ENCODE data around the gene ASTN2.

ASTN2 gene

DNA sequence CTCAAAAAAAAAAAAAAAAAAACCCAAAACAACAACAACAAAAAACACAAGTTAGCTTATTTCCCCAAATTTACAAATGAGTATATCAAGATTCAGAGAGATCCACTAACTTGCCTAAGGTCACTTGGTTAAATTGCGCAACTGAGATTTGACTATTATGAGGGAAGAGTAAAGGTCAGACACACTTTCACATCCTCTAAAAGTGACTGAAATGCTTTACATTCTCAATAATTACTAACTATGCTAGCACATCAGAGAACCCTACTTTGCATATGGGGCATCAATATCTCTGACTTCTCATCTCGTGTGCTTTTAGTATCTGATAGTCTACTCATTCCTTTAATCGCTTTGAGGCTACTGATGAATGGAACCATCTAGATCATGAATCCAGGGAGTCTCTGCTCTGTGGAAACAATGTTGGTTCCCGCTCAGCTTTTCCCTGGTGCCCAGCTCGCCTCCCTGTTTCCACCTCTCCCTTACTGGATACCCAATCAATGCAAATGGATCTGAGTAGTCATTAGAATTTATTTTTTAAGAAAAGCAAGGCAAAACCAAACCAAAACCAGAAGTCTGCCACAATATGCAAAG is 909.9 kb downstream of the ASTN2 start:
- DNase-seq (ENCODE audit: low read depth): no peak

DNA sequence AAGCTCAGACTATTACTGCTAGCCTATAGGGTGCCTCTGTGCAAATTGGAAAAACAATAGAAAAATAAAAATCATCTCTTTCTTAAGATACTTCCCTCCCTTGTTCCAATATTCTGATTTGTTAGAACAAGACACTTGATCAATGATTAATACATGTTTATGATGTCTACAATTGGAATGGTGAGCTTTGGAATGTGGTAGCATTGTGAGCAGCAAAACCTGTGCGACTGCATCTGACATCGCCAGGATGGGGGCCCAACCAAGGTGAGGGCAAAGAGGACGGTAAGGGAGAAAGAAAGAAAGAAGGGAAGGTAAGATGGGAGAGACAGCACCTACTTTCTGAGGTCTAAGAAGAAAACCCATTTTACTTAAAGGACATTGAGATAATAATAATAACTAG is 910.8 kb downstream of the ASTN2 start:
- DNase-seq (ENCODE audit: low read depth): no peak

DNA sequence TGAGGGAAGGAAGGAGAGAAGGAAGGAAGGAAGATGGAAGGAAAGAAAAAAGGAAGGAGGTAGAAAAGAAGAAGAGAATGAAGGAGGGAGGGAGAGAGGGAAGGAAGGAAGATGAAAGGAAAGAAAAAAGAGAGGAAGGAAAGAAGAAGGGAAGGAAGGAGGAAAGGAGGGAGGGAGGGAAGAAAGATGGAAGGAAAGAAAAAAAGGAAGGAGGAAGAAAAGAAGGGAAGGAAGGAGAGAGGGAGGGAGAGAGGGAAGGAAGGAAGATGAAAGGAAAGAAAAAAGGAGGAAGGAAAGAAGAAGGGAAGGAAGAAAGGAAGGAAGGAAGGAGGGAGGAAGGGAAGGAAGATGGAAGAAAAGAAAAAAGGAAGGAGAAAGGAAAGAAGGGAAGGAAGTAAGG is 912.1 kb downstream of the ASTN2 start:
- DNase-seq (ENCODE audit: low read depth): no peak

DNA sequence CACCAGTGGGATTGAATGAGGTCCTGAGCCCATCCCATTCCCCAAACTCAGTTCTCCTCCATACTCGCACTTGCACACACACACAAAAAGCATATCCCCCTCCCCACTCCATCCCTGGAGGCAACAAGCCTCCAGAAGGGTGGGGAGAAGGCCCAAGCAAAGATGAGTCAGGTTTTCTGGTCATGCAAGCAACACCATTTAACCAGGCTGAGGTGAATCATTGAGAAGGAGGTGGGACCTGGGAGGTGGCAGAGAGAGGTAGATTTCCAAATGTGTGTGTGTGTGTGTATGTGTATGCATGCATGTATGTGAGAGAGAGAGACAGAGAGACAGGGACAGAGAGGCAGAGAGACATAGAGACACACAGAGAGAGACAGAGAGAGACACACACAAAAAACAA is 913.0 kb downstream of the ASTN2 start:
- DNase-seq (ENCODE audit: low read depth): no peak

DNA sequence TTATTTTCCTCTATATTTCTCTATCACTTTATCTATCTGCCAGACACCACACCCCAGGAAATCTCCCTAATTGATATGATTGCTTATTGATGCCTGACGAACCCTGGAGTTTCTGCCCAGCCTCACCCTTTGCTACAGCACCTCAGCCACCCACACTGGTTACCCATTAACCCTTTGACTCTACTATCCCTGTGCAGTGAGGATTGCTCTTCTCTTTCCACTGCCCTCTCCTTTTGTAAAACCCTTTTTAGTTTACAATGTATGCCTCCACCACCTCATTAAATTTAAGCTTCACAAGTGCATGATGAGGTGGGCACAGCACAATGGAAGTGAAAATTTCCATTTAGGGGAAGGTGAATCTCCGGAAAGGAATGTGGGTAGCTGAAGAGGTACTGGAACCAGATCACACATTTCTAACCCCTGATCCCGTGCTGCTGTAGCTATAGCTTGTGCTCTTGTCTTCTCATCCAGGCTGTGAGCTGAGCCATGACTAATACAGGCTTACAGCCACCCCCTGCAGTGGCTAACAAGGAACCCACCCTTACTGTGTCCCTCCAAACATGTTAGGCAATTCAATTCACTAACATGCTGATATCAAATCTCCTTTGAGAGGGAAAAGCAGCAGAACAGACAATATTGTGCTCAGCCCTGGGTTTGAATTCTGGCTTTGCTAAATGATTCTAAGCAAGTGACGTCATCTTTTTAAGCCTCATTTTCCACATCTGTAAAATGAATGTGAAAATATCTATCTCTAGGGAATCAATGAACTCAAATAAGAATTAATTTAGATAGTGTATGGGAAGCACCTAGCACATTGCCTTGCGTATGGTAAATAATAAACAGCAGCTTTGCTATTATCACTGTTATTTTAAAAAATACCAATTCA is 914.6 kb downstream of the ASTN2 start:
- DNase-seq (ENCODE audit: low read depth): no peak

DNA sequence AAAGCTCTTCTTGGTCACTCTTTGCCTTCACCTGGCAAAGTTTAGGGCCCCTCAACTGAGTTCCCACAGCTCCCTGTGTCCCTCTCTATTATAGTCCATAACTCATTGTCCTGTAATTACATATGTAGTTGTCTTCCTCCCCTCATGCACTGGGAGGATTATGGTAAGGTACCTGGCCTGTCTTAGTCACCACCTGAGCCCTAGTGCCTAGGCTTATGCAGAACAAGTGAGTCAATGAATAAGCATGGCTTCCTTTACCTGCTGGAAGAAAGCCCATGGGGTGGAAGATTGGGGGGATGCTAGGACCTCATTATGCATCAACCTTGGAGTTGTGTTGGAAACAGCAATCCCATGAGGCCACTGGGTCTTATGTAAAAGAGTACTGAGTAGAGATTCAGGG is 915.4 kb downstream of the ASTN2 start:
- DNase-seq (ENCODE audit: low read depth): no peak

DNA sequence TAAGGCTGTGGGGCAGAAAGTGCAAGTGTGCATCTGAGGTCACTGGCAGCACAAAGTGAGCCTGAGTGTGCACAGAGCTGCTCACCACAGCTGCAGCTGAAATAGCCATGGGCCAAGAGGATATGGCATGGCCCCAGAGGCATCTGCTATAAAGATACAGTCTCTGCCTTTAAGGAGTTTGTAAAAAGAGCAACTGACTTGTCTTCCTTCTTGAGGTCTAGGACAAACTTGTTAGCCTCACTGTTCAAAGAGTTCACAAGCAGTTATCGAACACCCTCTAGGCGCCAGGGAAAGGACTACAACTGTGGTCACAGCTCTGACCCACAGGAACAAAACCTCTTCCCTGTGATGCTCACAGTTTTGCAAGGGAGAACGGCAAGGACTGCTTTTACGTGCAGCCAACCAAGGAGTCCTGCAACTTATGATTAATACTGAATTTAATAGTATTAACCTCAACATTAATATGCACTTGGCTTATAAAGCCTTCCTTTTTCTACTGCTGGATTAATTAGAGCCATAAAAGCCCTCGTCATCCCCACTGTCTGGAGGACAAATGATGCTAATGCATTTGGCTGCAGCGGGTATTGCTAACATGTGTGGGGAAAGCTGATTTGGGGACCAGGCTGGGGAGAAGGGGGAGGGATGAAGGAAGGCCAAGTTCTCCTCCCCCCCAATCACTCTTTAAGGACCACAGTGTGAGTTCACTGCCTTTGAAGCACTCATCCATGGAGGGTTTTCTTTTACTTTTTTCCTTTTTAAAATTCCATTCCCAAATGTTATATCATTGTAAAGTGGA is 917.6 kb downstream of the ASTN2 start:
- no peak for DNase-seq (ENCODE audit: low read depth)

DNA sequence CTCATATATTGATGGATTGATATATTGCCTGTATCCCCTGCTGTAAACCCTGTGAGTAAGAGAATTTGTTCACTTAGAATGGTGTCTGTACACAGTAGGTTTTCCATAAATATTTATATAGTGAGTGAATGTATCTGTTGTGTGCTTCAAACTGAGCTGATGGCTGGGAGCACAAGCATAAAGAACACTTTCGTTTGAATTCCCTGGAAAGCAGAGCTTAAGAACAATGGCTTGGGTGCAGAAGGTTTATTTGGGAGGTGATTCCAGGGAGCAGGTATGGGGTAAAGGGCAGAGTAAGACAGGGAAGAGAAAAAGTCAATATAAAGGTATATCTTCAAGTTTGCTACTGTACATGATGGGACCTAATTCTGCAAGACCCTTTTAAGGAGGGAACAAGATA is 918.7 kb downstream of the ASTN2 start:
- DNase-seq (ENCODE audit: low read depth): no peak

DNA sequence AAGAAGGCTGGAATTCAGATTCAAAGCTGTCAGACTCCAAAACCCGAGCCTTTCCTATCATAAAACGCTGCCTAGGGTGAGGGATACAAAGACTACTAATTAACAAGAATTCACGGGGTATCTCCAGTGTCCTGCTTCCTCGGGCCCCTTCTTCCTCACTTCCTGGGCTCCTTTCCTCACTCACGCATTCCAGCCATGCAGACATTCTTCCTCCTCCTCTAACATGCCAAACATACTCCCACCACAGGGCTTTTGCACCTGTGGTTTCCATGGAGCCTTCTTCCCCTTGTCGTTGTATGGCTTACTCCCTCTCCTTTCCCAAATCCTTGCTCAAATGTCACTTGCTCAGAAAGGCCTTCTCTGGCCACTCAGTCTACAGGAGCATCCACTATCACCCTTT is 919.1 kb downstream of the ASTN2 start:
- DNase-seq (ENCODE audit: low read depth): no peak

DNA sequence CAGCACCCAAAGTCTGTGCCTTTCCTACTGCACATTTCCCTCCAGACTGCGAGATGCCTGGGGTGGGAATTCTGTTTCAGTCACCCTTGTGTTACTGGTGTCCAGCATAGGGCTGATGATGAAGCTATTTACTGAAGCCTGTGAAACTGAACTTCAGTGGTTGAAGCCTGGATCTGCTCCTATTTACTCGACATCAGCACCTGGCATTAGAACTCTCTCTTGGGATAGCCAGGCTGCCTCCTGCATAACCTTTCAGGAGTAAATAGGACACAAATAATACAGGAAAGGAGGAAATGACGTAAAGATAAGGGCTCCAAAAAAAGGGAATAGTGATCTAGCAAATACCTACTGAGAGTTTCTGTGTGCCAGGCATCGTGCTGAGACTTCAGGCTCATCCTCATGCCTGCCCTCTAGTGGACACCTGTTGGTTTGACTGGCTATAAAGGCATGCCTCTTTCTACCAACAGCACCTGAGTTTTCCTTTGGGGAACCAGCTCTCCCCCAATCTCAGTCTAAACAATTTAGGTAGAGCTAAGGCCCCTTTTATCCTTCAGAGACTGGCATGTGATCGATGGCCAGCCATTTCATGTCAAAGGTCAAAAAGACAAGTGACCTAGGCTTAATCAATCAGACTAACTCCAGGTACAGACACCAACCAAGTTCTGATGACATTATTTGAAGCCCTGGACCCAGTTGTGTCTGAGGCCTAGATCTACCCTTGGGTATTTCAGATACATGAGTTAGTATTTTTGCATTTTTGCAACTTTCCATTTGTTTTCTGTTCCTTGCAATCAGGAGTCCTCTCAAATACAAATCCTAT is 919.8 kb downstream of the ASTN2 start:
- DNase-seq (ENCODE audit: low read depth): no peak

DNA sequence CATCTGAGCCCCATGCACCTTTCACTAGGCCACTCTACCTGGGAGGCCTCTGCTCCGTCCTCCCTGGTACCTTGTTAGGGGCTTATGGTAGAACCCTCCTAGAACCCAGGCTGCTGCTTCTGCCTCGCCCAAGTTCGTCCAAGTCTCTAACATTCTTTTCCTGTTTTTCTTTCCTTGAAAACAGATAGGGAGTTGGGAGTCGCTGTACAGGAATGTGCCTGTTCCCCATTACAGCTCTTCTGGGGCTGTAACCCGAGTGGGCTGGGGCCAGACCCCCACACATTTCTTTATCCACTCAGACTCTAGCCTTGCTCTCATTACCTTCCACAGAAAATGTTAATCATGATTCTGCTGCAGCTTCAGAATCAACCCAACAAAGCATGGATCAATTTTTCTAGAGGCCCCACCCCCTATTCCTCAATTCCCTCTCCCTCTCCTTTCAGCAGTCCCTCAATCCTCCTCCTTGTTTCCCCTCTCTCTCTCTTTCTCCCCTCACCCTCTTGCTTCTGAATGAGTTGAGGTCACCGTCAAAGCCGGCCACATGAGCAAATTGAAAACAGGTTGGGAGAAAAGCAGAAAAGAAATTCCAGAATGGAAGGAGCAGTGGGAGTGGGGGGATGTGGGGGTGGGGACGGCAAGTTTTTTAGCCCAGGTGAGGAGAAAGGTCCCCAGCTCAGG is 921.5 kb downstream of the ASTN2 start:
- no peak for DNase-seq (ENCODE audit: low read depth)

DNA sequence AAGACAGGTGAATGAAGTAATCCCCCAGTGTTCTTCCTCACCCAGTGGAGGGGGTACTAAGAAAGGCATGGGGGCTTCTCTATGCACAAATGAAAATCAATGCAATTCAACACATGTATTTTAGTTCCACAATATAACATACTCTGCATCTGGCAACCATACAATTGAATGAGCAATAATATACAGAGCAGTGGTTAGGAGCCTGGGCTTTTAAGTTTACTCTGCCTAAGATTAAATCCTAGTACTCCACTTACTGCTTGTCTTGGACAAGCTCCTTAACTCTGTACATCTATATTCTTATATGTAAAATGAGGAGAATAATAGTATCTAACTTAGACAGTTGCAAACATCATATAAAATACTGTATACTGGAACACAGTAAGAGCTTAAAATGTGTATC is 923.2 kb downstream of the ASTN2 start:
- no peak for DNase-seq (ENCODE audit: low read depth)

DNA sequence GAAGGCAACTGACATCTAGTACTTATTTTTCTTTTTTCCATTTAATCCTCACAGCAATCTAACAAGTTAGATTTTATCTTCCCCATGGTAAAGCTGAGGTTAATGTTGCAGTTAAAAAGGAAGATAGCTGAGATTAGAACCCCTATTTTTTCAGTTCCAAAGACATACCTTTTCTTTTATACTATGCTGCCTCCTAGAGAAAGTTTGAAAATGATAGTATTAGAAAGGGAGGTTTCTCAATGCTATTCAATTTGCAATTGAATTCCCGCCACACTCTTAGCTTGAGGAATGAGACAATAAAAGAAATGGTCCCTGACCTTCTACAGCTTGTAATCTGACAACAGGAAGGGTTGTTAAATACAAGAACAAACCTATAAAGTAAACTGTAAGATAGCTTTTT is 923.6 kb downstream of the ASTN2 start:
- DNase-seq (ENCODE audit: low read depth): no peak

DNA sequence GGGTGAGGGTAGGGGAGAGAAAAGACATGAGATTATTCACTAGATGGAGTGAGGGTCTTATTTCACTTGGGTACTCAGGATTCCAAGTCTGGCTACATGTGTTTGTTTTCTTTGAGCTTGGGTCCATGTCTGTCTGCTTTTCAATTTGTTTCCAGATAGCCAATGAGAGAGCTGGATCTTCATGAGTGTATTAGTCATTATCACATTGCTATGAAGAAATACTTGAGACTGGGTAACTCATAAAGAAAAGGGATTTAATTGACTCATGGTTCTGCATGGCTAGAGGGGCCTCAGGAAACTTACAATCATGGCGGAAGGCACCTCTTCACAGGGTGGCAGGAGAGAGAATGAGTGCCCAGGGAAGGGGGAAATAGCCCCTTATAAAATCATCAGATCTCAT is 924.5 kb downstream of the ASTN2 start:
- no peak for DNase-seq (ENCODE audit: low read depth)

DNA sequence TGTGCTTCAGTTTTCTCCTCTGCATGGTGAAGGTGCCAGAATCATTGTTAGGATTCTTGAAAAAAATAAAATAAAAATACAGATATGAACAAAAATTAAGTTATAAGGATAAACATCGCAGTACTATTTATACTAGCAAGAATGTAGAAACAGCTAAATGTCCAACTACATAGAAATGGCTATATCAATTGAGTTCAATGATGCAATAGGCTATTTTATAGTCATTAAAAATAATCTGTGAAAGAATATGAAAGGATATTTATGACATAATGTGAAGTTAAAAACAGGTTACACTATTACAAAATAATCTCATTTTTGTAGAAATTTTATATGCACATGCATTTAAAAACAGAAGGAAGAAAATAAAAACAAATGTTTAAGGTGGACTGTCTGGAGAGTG is 926.5 kb downstream of the ASTN2 start:
- no peak for DNase-seq (ENCODE audit: low read depth)

DNA sequence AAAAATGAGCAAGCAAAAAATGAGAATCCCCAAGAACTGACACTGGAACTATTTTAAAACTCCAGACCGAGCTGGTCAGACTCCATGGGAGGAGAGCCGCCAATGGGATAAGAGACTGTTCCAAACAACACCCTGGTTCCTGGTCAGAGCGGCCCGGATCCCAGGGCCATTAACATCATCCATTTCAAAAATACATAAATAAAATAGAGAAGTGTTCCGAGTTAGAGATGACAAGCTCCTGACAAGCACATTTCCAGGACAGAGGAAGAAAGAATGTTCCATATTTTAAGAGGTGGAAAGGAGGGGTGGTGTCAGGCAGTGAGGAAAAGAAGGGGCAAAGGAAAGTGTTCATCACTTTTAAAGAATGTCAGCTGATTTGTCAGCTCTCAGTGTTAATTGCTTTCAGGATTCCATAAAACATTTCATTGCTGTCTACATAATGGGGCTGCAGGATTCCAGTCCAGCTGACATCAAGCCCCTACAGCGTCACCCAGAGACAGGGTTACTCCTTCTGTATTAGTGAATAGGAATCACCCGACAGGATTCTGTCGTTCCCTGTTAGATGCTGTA is 930.3 kb downstream of the ASTN2 start:
- no peak for DNase-seq (ENCODE audit: low read depth)

DNA sequence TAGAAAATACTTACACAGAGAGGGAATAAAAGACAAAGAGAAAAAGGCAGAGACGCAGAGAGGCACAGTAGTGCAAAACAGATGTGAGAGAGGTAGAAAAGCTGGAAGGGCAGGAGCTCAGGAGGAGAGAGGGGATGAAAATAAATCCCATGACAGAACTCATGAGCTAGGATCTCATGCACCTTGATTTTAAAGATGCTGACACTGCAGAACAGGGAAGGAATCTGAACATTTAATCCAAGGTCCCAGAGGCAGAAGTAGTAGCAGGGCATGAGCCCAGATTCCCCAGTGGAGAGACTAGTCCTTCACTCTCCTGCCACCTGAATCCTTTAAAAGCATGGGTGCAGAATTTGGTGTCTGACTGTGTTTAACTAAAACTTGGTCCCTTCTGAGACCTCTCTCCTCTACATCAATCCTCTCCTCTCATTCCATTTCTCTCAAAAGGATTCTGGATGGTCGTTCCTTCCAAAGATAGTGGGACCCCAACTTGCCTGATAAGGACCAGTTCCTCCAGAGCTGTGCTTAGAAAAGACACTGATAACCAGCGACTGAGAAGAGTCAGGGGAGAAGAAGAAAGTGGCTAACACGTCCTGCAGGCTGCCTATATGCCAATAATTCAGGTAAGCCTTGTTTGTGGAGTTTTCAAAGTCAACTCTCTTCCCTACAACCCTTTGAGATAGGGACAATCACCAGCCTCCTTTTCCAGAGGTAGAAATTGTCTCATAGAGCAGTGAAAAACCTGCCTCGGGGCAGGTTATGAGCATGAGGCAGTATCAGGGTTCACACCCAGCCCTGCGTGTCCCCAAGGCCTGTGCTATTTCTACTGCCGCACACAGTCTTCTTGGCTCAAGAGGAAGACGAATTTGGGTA is 931.0 kb downstream of the ASTN2 start:
- DNase-seq (ENCODE audit: low read depth): no peak

DNA sequence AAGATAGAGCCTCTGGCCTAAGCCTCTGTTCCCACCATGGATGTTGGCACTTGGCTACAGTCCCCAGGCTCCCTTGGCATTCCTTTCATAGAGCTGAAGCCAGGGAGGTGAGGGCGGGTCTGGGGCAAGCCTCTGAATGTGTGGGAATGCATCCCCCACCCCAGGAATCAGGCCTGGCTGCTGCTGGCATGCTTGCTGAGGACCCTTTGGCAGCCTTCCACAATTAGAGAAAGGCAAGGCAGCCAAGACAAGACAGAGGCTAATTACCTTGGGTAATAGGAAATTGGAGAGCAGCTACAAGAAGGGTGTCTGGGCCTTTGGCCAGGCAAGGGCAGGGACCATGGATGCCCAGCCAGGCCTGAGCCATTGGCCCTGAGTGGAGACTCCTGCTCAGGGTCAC is 932.1 kb downstream of the ASTN2 start:
- no peak for DNase-seq (ENCODE audit: low read depth)

DNA sequence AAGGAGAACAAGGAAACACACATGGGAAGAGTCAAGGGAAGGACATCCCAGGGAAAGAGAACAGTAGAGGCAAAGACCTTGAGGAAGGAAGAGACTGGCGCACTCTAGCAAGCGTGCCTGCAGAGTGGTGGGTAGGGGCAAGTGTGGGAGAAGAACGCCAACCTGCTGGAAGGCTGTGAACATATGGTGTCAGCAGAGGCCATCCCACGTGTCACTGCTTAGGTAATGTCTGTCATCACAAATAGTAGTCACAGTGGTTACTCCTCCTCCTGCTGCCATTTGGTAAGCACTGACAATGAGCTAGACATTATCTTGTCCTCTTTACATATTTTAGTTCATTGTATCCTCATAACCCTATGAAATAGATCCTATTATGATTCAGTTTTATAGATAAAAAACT is 934.2 kb downstream of the ASTN2 start:
- no peak for DNase-seq (ENCODE audit: low read depth)

DNA sequence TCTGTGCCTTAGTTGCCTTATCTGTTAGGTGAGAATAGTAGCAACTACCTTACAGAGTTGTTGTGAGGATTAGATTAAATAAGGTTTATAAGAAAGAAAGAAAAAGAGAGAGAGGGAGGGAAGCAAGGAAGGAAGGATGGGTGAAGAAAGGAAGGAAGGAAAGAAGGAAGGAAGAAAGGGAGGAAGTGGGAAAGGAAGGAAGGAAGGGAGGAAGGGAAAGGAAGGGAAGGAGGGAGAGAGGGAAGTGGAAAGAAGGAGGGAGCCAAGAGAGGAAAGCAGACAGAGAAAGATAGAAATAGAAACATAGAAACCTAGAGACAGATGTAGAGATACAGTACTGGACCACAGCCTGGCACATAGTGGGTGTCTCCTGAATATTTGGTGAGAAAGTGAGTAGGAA is 934.9 kb downstream of the ASTN2 start:
- DNase-seq (ENCODE audit: low read depth): no peak

Measured in HS-27A (cell line).